ENCODE data around the gene HIVEP3. TPM values are rescaled to one million over a fixed set of nuclear protein-coding genes. Genes with fewer than 3 reads are reported as not detected.

Gene HIVEP3
- total RNA-seq, 1 donor from 2014 or later, result 5.8 TPM

- no peak overlapping the region for H3K4me3 ChIP-seq (ENCODE audit: low read depth, low read length)
- no peaks in the 10 kb centered on the region for H3K27me3 ChIP-seq (ENCODE audit: control insufficient read depth, insufficient read depth, low read length)
- DNase-seq (ENCODE audit: low read depth), result no peak
- no peaks in the 10 kb centered on the region for H3K36me3 ChIP-seq (ENCODE audit: control insufficient read depth, insufficient read depth, low read length)
- TF ChIP-seq CTCF (IDR thresholded peaks at IDR 0.05; ENCODE audit: insufficient read depth, low read length, poor library complexity, severe bottlenecking), result no peak
Measured at GRCh38 chr1:41943717-41944116, 25.0 kb upstream of the HIVEP3 start.

GRCh38 chr1:41942278-41942677 lies 23.6 kb upstream of the HIVEP3 start:
- DNase-seq (ENCODE audit: low read depth), result no peak
- Histone ChIP-seq H3K4me3 (ENCODE audit: low read depth, low read length) (no peak overlapping the region), H3K27me3 (ENCODE audit: control insufficient read depth, insufficient read depth, low read length) (no peaks in the 10 kb centered on the region), H3K36me3 (ENCODE audit: control insufficient read depth, insufficient read depth, low read length) (no peaks in the 10 kb centered on the region)
- no peak for TF ChIP-seq CTCF (IDR thresholded peaks at IDR 0.05; ENCODE audit: insufficient read depth, low read length, poor library complexity, severe bottlenecking)

GRCh38 chr1:41941381-41941780 lies 22.7 kb upstream of the HIVEP3 start:
- H3K27me3 ChIP-seq (ENCODE audit: control insufficient read depth, insufficient read depth, low read length), result no peaks in the 10 kb centered on the region
- H3K36me3 ChIP-seq (ENCODE audit: control insufficient read depth, insufficient read depth, low read length), result no peaks in the 10 kb centered on the region
- no peak for DNase-seq (ENCODE audit: low read depth)
- TF ChIP-seq CTCF (IDR thresholded peaks at IDR 0.05; ENCODE audit: insufficient read depth, low read length, poor library complexity, severe bottlenecking), result no peak
- no peak overlapping the region for H3K4me3 ChIP-seq (ENCODE audit: low read depth, low read length)

GRCh38 chr1:41939194-41939593 lies 20.5 kb upstream of the HIVEP3 start:
- DNase-seq (ENCODE audit: low read depth), result no peak
- no peaks in the 10 kb centered on the region for H3K36me3 ChIP-seq (ENCODE audit: control insufficient read depth, insufficient read depth, low read length)

GRCh38 chr1:41936107-41936506 lies 17.4 kb upstream of the HIVEP3 start:
- Histone ChIP-seq H3K4me3 (ENCODE audit: low read depth, low read length) (no peak overlapping the region), H3K36me3 (ENCODE audit: control insufficient read depth, insufficient read depth, low read length) (no peaks in the 10 kb centered on the region), H3K27me3 (ENCODE audit: control insufficient read depth, insufficient read depth, low read length) (no peaks in the 10 kb centered on the region)
- DNase-seq (ENCODE audit: low read depth), result no peak
- no peak for TF ChIP-seq CTCF (IDR thresholded peaks at IDR 0.05; ENCODE audit: insufficient read depth, low read length, poor library complexity, severe bottlenecking)

More at GRCh38 chr1:41939194-41939593, 20.5 kb upstream of the HIVEP3 start:
- no peak for TF ChIP-seq CTCF (IDR thresholded peaks at IDR 0.05; ENCODE audit: insufficient read depth, low read length, poor library complexity, severe bottlenecking)
- Histone ChIP-seq H3K27me3 (ENCODE audit: control insufficient read depth, insufficient read depth, low read length) (no peaks in the 10 kb centered on the region), H3K4me3 (ENCODE audit: low read depth, low read length) (no peak overlapping the region)

- no peak for TF ChIP-seq CTCF (IDR thresholded peaks at IDR 0.05; ENCODE audit: insufficient read depth, low read length, poor library complexity, severe bottlenecking)
- DNase-seq (ENCODE audit: low read depth), result no peak
- H3K27me3 ChIP-seq (ENCODE audit: control insufficient read depth, insufficient read depth, low read length), result no peaks in the 10 kb centered on the region
- no peaks in the 10 kb centered on the region for H3K36me3 ChIP-seq (ENCODE audit: control insufficient read depth, insufficient read depth, low read length)
- H3K4me3 ChIP-seq (ENCODE audit: low read depth, low read length), result no peak overlapping the region
Measured at GRCh38 chr1:41935226-41935625, 16.5 kb upstream of the HIVEP3 start.
